ENCODE data around the gene OTUB2.
A peak's percentile ranks its signal among the peaks of the same experiment; 100 is the strongest.

The OTUB2 gene

DNA sequence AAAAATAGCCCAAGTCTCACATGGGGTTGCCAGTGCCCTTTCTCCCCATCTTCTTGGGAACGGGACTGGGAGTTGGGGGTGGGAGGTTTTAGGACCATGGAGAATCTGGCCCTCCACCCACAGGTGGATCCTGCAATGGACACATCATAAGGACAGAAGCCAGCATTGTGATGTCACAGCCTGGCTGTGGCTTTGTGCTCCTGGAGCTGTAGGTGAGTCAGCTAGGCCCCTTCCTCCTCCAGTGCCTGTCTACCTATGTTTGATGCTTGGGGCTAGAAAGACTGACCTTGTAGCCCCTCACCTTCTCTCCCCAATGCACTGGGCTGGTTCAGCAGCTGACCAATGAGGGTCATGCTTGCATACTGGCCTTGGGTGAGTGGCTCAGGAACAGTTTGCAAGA lies 29.1 kb upstream of the OTUB2 start, which contains the start of gene CCDC197:
CCDC197 (plus strand) TSS at position 220 of the 400 bp plus-strand sequence. CDS start 831 bp downstream, outside the sequence.
- DNase-seq = no peak

DNA sequence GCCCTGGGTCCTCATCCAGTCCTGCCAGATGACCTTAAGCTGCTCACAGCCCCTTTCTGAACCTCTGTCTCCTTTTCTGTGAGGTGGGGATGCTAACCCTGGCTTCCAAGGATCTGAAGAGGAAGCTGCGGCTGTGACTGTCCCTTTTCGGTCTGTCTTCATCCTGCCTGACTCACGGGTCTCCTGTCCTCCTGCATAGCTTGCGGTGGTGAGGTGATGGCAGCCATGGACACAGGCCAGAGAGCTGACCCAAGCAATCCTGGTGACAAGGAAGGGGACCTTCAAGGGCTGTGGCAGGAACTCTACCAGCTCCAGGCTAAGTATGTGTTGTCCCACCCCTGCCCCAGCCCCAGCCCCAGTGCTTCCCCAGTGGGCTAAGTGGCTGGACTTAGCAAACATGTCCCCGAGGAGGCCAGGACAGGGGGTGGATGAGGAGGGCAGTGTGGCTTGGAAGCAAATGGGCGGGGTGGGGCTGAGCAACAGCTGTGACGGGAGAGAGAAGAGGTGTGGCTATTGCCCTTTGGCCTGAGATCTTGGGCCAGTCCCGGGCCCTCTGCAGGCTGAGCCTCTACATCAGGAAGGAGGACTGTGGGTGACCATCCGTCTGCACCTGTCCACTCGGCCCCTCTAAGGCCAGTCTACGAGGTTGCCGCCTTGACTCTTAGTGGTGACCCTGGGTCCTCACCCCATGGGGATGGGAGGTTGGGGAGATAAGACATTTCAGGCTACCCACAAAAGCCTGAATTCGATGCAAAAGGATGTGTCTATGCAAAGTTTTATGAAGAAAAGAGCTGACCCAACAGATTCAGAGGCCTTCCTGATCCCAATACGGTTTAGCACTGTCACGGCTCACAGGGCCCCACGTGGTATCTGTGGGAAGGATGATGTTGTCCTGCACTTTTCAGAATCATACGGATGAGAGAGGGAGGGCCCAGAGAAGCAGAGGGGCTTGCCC lies 27.9 kb upstream of the OTUB2 start:
- no peak for DNase-seq

DNA sequence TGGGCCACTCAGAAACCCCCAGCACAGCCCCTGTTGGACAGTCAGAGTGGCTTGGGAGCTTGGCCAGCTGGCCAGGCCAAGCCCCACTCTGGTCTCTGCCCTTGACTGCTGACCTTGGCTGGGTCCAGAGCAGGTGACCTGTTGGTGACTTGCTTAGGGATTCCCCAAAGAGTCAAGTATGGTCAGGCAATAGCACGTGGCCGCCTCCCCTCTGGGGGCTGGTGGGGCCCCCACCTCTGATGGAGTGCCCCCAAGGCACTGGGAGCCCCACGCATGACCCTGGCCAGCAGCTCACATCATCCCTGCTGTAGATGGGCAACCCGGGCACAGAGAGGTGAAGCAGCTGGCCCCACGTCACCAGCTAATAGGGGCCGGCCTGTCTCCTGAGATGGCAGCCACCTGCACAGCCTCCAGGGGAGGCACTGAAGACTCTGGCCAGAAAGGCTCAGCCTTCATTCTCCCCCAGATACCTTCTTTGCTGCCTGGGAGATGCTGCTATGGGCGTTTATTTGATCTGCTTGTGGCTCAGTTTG lies 27.2 kb upstream of the OTUB2 start:
- DNase-seq = no peak

DNA sequence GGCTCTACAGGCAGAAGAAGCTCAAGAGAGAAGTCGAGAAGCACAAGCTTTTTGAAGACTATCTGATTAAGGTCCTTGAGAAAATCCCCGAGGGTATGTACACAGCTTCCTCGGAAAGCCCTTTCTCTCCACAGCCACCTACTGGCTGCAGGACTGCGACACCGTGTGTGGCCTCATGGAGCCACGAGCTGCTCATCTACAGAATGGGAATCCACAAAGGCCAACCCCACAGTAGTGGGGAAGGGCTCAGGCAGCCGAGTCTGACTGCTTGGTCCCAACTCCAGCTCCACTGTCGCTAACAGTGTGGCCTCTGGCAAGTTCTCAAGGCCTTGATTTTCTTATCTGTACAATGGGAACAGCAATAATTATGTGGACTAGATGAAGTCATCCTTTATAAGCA lies 26.6 kb upstream of the OTUB2 start:
- DNase-seq = no peak

DNA sequence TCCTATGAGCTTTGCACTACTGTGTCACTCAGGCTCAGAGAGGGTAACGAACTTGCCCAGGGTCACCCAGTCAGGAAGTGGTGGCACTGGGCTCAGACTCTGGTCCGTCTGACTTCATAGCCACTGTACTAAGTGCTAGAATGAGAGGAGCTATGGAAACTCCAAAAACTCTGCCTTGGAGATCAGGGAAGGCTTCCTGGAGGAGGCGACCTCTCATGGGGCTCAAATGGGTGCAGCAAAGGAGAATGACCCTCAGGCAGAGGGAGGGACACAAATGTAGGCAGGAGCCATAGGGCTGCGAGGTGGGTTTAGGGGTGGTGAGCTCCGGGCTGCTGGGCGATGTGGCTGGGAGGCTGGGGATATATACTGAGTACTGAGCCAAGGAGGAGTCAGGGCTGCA lies 25.9 kb upstream of the OTUB2 start:
- no peak for DNase-seq

DNA sequence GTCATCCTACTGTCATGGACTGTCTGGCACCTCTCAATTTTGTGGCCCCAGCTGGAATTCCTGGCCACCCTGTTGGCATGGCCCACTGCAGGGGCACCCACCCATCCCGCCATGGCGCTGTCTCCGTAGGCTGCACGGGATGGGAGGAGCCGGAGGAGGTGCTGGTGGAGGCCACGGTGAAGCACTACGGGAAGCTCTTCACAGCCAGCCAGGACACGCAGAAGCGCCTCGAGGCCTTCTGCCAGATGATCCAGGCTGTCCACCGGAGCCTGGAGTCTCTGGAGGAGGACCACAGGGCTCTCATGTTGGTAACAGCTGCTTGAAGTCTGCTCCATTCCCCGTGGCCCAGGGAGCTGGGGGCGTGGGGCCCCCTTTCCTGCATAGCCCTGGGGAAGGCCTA lies 25.1 kb upstream of the OTUB2 start:
- DNase-seq = no peak

DNA sequence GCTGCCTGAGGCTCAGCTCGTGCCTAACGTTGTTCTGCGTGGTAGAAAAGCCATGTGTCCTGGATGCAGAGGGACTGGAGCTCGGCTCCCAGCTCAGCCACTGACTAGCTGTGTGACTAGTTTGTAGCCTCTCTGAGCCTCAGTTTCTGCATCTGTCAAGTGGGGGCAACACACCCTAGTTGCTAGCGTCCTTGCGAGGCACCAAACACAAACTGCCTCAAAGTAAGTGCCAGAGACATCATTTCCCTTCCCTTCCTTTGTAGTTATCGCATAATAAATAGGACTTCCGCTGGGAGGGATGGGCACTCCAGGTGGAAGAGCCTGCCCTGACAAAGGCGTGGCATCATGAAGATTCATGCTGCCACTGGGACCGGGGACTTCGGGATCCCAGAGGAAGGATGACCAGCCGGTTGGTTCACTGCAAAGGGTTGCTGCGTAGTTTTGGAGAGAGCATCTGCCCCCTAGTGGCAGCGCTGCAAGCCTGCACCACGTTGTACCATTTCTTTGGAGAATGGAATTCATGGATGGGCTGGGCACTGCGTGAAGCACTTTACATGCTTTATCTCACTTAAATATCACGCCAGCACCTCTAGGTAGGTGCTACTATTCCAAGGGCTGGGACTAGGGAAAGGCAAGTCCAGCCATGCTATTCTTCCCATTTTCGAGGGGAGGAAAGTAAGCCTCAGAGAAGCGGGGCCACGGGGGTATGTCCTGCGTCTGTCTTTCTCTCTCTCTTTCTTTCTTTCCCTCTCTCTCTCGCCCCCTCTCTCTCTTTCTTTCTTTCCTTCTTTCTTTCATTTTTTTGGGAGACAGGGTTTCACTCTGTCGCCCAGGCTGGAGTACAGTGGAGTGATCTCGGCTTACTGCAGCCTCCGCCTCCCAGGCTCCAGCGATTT lies 24.4 kb upstream of the OTUB2 start:
- DNase-seq = peak; percentile 31

DNA sequence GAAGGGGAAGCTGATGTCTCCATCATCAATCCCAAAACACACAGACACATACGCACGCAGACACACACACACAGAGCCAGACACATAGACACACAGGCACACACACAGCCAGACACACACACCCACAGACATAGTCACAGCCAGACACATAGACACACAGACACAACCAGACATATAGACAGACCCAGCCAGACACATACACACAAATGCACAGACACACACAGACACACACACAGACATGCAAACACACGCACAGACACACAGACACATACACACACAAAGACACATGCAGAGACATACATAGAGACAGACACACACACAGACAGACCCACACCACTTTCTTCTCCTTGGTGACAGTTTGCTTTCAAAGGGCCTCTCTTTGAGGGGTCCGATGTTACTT lies 22.7 kb upstream of the OTUB2 start:
- DNase-seq = no peak

DNA sequence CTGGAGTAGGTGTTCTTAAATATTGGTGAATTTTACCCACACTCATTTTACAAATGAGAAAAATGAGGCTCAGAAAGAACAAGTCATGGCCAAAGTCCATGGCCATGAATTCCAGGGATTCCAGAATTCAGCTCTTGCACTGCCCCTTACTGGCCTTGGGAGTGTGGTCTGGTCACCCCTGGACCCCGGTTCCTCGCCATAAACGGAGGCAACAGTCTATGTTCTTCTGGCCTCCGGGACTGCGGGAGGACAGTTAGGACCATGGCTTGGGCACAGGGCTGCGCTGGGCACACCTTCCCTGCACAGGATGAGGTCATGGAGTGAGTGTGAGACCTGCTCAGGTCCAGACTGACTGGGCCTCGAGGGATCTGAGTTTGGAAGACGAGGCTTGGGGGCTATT lies 22.1 kb upstream of the OTUB2 start:
- DNase-seq = no peak

DNA sequence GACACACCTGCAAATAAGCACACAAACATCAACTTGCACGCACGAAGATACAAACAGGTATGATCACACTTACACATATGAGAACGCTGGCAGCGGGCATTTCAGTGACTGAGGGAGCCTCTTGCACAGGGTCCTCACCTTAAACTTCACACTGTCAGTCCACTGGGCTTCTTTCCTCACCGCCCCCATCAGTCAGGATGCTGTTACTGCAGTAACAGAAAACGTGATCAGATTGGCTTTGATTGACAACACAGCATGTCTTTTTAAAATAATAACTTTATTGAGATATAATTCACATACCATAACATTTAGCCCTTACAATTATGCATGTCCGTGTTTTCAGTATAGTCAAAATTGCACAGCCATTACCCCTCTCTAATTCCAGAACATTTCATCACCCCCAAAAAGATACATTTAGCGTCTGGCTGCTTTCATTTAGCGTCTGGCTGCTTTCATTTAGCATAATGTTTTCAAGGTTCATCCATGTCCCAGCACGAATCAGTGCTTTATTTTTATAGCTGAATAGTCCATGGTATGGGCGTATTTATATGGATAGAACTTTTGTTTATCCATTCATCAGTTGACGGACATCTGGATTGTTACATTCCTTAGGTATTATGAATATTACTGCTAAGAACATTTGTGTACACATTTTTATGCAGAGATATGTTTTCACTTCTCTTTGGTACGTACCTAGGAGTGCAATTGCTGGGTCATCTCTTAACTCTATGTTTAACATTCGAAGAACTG lies 20.6 kb upstream of the OTUB2 start:
- no peak for DNase-seq

DNA sequence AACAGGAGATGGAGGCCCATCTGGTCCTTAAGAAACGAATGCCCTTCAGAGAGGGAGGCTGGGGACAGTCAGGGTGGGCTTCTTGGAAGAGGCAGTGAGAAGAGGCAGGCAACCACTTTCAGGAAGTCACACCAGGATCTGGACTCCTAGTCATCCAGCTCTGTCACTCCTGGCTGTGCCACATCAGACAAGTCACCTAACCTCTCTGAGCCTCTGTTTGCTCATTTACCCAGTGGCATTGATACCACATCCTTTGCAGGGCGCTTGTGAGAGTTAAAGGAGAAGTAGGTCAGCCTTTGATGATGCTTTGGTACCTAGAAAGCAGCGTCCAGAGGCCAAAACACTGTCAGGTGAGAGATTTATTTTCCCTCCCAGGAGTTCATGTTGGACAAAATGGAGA lies 17.9 kb upstream of the OTUB2 start:
- no peak for DNase-seq

DNA sequence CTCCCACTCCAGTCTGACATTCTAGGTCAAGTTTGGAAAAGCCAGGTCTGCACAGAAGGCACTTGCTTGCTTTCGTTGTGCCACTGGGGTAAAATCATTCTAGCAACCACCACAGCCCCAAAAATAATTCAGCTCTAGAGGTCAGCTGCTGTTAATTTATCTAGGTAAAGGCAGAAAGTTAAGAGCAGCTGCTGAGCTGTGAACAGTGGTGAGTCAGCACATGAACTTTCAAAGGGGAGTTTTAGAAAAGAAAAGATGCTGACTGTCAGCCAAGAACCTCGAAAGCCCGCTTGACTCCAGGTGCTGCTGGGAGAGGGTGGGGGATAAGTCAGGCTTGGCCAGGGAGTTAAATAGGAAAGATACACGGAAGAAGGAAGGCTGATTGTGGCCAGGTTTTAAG lies 16.4 kb upstream of the OTUB2 start:
- DNase-seq = no peak

DNA sequence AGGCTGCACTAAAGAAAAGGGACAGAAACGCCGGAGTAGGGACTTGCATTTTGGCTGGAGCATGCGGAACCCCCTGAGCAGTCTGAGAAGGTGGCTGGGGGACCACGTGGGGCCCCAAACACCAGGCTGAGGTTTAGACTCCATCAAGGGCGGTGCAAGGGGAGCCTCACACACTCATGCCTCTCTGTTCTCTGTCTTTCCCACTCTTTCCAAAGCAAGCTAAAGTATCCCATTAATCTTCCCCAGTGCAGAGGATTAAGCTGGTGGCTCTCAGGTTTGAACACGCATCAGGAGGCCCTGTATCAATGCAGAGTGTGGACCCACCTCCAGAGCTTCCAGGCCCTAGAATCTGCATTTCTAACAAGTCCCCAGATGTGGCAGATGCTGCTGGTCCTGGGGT lies 15.5 kb upstream of the OTUB2 start:
- no peak for DNase-seq

DNA sequence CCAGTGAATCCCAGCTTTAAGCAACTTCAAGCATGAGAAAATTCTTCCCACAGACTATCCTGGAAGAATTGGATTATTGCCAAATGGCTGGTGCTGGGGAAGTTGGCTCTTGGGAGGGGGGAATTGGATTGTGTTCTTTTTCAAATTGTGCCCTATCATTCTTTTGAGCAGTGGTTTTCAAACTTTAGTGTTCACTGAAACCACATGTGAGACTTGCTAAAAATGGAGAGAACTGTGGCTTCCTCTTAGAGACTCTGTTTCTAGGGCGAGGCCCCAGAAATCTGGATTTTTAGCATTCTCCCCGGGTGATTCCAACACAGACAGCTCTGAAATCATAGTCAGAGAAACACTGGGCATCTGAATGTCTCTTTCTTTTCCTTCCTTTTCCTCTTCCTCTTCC lies 14.3 kb upstream of the OTUB2 start:
- DNase-seq = peak; percentile 54

DNA sequence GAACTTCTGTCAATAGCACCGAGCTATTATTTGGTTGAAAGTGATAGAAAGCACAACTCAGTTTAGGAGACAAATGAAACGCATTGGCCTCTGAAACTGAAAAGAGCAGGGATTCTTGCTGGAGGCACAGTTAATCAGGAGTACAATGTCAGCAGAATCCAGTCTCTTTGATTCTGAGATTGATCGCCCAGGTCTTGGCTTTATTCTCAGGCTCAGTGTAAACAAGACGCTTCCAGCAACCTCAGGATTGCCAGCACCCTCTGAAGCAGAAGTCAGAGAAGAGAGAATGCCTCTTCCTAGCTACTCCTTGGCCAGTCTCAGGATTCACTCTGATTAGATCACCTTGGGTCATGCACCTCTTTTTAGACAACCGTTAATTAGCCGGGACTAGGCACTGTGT lies 11.8 kb upstream of the OTUB2 start:
- DNase-seq = no peak

DNA sequence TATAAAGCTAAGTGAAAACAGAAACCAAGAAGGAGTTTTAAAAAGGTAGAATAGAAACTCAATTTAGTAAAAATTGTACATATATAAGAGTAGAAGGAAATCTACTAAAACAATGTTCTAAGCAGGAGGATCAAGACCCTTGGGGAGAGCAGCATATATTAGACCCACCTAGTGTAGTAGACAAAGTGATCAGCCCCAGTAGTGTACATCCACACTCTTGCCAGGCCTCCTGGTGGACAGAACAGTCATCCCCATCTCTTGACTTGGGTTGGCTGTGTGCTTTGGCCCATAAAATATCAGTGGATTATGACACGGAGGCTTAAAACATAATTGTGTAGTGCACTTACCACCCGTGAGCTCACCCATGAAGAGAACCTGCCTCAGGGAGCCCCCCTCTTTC lies 10.9 kb upstream of the OTUB2 start:
- no peak for DNase-seq

DNA sequence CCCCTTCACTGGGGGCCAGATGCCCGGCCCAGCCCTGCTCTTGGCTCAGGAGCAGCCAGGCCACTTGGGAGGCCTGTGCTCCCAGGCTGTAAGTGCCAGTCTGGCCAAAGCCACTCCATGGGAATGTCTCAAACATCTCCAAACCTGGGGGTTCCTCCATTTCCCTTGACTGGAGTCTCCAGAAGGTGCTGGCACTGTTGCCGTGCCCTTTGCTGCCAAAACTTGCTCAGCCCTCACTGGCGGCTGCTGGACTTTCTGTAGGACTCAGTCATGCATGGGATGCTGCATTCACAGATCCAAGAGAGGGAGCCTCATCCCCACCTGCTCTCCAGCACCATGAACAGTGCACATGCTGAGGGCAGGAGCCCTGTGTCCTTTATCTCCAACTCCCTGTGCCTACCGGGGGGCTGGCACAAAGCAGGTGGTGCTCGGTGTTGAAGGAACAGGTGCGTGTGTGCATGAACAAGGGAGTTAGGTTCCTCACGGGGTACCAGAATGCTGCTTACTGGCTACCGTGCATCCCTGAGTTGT lies 9.6 kb upstream of the OTUB2 start:
- no peak for DNase-seq

DNA sequence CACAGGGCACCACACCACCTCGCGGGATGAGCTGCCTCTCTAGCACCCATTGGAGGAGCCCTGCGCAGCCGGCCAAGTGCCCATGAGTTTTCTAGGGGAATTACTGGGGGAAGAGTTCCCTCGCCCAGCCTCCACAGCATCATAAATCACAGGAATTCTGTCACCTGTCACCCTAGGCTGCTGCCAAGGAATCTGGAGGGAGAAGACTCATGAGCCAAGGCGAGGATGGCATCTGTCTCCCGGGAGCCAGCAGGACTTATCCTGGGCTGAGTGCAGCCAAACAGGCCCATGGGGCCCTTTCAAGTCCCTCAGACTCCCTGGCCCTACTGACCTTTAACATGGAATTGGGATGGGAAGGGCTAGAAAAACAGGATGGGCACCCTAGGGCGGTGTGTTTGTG lies 7.8 kb upstream of the OTUB2 start:
- DNase-seq = no peak

DNA sequence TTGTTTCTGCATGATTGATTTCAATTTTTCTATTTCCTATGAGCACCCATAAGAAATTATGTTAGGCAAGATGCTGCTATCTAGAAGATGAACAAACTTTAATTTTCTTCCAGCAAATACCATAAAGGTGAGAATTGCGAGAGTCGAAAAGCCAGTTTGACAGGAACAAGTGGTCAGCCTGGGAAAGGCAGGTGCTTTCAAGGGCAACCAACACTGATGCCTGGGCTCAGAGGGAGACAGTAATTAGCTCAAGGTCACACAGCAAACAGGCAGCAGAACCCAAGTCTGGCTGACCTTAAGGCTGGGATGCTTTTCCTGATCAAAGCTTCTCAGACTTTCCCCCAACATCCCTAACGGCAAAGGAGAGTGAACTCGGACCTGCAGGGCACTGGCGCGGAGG lies 6.8 kb upstream of the OTUB2 start:
- DNase-seq = no peak

DNA sequence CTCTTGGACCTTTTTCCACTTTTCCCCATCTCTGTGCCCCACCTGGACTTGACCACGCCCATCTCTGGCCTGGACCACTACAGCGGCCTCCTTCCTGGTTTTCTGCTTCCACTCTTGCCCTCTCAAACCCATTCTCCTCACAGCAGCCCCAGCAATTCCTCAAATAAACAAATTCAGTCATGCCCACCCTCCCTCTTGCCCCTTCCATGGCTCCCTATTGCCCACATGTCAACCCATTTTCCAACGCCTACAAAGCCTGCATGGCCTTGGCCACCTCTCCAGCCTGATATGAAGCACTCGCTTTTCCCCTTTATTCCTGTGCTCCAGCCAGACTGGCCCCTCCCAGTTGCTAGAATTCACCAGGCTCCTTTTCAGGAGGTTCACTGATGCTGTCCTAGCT lies 5.9 kb upstream of the OTUB2 start:
- no peak for DNase-seq

DNA sequence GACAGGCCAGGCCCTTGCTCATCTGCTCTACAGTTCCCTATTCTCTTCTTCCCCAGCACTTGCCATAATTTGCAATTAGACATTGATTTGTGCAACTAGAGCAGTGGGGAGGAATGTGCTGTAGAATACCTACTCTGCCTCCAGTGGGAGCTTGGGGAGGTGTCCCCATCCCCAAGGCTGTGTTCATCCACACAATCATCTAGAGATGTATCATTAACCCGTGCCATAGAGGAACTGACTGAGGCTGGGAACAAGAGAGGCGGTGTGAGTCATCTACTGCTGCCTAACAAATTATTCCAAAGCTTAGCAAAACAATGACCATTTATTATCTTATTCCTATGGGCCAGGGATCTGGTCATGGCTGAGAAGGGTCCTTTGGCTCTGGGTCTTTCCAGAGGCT lies 5.1 kb upstream of the OTUB2 start:
- DNase-seq = peak; percentile 17

DNA sequence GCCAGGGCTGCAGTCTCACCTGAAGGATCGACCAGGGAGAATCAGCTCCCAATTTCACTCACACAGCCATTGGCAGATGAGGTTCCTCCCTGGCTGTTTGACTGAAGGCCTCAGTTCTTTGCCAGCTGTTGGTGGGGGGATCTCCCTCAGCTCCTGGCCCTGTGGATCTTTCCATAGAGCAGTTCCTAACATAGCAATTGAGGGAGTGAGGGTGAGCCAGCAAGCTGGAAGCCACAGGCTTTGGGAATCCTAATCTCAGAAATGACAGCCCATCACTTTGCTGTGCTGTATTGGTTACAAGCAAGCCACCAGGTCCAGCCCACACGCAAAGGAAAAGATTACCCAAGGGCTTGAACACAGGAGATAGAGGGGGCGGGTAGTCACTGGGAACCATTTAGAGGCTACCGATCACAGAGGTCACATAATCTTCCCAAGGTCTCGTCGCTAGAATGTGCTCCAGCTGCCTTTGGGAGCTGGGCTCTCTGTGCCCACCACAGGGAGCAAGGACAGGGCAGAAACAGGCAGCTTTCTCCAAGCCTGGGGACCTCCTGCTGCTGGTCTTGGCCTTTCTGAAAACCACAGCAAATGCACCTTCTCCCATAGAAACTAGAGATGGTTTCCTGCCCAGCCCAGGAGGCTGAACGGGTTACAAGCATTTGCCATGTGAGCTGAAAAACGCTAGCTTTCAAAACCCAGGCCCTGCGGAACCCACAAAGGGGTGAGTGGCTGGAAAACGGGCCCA lies 4.6 kb upstream of the OTUB2 start:
- no peak for DNase-seq

All from MV-4-11 (cell line).